C4-2B (cell line): ENCODE data around the gene PTGDS.

ENCODE experiments used
- CTCF ChIP-seq: fragments of 450-650 bp; conservative IDR thresholded peaks from 2 replicates; pipeline ENCODE4 v1.5.1; 2017; ENCODE audit warnings: mild to moderate bottlenecking
- ZFX ChIP-seq: fragments of 450-650 bp; IDR thresholded peaks from 2 replicates; pipeline ENCODE4 v1.6.1; 2017

GRCh38 chr9:136981588-136982231, 4.4 kb downstream of the PTGDS start:
- TF ChIP-seq CTCF (no peak), ZFX (no peak)
